ENCODE measurements around the gene TRPM1. TPM values are rescaled to one million over a fixed set of nuclear protein-coding genes. Genes with fewer than 3 reads are reported as not detected.

The TRPM1 gene
- total RNA-seq, 1 experiment from 2014 or later, result 0.77 TPM

DNA sequence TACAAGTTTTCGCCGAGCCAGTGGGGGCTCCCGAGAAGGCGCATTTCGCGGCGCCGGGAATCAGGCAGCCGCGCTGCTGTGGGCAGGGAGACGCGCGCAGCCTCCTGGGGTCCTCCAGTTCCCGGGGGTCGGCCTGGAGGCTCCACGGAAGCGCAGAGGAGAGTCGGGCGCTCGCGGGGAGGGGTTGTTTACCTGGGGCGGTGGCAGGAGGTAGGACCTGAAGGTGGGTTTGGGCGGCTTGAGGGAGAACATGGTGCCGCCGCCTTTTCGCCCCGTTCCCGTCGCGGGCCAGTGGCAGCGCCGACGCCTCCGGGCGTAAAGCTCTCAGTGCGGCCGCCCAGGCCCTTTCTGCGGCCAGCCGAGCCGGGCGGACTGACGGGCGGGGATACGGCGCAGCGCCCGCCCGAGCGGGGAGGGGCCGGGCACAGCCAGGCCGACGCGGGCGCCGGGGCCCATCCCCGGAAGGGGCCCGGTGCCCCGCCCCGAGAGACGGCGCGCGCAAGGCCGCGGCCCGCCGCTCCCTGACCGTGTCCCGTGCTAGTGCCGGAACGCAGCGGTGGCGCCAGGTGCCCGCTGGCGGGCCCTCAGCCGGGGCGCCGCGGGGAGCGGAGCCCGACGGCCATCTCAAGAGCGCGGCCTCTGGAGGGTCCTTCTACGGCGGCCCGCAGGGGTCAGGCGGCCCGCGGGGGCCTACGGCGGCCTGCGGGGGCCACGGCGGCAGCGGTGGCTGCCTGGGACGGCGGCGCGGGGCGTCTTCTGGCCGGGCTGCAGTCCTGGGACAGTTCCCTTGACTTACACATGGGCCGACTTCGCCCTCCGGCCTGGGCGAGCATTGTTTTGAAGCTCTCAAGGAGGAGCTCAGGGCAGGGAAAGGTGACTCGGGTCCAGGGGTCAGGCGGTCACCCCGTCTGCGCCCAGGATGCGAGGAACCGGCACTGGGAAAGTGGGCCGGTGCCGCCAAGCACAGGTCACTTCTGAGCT is 110.0 kb downstream of the TRPM1 start, which contains the start of gene MTMR10 (continued):
- TF ChIP-seq ZNF425 (CRISPR knock-in tag; conservative IDR thresholded peaks at IDR 0.05), result no peak

DNA sequence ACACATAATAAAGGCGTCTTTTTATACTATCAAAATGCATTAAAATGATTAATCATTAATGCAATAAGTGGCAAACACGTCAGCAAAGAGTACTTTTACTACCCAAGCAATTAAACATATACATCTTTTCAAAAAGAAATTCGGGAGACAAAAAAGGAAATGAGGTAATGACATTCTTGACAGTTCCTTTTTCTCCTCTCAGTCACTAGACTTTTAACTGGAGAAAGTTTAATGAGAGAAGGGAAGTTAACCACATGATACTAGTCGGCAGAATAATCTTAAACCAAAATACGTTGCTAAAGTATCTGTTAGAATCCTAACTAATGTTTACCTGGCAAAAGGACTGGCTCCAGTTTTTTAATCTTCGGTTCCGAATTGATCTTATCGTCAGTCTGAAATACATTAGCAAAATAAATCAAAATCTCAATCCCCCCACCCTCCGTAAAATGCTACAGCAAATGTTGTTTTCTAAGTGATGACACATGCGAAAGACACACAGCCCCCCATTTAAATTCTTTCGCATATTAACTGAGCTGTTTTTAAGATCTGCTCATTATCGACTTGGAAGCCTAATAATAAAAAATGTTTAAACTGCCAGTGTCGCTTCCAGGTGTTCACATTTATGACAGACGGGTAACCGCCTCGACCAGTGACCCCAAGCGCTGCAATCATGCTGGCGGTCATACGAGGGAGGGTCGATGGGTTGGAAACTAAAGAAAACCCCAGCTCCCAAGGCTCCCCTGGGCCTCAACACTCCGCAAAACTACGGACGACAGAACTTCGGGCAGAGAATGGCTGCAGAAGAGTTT is 110.9 kb downstream of the TRPM1 start:
- ATAC-seq (peak; percentile 4; the same call in 1 of the 2 replicates), DNase-seq (ENCODE audit: low spot score) (no peak)
- ChIA-PET POLR2A (interaction anchor here (0.7 kb wide), 1 partner anchor 24 kb away, joined by 3 read pairs; no protein-coding TSS in a partner anchor), CTCF (interaction anchor here (0.6 to 1.7 kb wide), 5 partner anchors 8 to 202 kb away, joined by 3 to 13 read pairs (median 4); no protein-coding TSS in a partner anchor)
- H3K27ac Mint-ChIP-seq, result peak overlapping the region; percentile 94
- peak overlapping the region; percentile 92 for H3K4me3 Mint-ChIP-seq
- H3K36me3 Mint-ChIP-seq, result peaks cover 2% of the 10 kb centered on the region; the same call in 1 of the 2 replicates
- peaks cover 6% of the 10 kb centered on the region for H3K9me3 Mint-ChIP-seq
- TF ChIP-seq JAZF1 (CRISPR knock-in tag; IDR thresholded peaks at IDR 0.05) (no peak), ZBTB21 (CRISPR knock-in tag; IDR thresholded peaks at IDR 0.05; ENCODE audit: borderline replicate concordance) (no peak), NFE2L1 (CRISPR knock-in tag; IDR thresholded peaks at IDR 0.05) (no peak), CREM (CRISPR knock-in tag; IDR thresholded peaks at IDR 0.05) (no peak), USF1 (CRISPR knock-in tag; IDR thresholded peaks at IDR 0.05) (no peak), NR1H2 (CRISPR knock-in tag; IDR thresholded peaks at IDR 0.05) (no peak)
- TF ChIP-seq, protein P1, sequence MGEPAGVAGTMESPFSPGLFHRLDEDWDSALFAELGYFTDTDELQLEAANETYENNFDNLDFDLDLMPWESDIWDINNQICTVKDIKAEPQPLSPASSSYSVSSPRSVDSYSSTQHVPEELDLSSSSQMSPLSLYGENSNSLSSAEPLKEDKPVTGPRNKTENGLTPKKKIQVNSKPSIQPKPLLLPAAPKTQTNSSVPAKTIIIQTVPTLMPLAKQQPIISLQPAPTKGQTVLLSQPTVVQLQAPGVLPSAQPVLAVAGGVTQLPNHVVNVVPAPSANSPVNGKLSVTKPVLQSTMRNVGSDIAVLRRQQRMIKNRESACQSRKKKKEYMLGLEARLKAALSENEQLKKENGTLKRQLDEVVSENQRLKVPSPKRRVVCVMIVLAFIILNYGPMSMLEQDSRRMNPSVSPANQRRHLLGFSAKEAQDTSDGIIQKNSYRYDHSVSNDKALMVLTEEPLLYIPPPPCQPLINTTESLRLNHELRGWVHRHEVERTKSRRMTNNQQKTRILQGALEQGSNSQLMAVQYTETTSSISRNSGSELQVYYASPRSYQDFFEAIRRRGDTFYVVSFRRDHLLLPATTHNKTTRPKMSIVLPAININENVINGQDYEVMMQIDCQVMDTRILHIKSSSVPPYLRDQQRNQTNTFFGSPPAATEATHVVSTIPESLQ (CRISPR knock-in tag; IDR thresholded peaks at IDR 0.05), result no peak
- H3K4me1 Mint-ChIP-seq, result peaks cover 24% of the 10 kb centered on the region
- no peaks in the 10 kb centered on the region for H3K27me3 Mint-ChIP-seq (ENCODE audit: low read depth)

- Mint-ChIP-seq H3K27ac (no peak overlapping the region), H3K4me3 (peak overlapping the region; percentile 92), H3K4me1 (peaks cover 25% of the 10 kb centered on the region), H3K27me3 (ENCODE audit: low read depth) (no peaks in the 10 kb centered on the region), H3K36me3 (peaks cover 2% of the 10 kb centered on the region; the same call in 1 of the 2 replicates), H3K9me3 (peaks cover 2% of the 10 kb centered on the region; the same call in 1 of the 2 replicates)
- no peak for TF ChIP-seq ZNF219 (CRISPR knock-in tag; IDR thresholded peaks at IDR 0.05; ENCODE audit: borderline replicate concordance)
- ATAC-seq (no peak), DNase-seq (ENCODE audit: low spot score) (no peak)
- POLR2A ChIA-PET, result no interaction called here
- CTCF ChIA-PET, result interaction anchor here (0.7 to 1.7 kb wide), 3 partner anchors 48 to 445 kb away, joined by 3 to 5 read pairs (median 3); no protein-coding TSS in a partner anchor
Observed at GRCh38 chr15:30990036-30990435, 111.5 kb downstream of the TRPM1 start.

DNA sequence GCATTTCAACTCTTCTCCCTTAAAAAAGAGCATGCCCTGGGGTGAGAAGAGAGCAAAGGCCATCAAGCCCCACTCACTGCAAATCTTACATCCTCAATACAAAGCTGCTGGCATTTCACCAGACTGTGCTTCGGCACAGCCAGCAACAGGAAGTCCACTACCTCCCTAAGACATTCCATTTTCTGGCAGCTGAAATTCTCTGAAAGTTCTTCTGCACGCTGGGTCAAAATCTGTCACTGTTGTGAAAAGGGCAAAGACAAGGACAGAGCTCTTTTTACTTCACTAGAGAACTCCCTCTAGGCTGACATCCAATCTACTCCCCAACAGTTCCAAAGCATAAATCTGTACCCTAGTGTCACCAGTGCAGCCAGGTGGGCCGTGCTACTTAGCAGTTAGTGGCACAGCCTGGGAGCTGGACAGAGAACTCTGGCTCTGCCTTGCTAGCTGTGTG is 116.4 kb downstream of the TRPM1 start:
- H3K4me3 Mint-ChIP-seq, result no peak overlapping the region
- peak overlapping the region; percentile 13; the same call in 1 of the 2 replicates for H3K27ac Mint-ChIP-seq
- ATAC-seq (no peak), DNase-seq (ENCODE audit: low spot score) (no peak)
- peaks cover 25% of the 10 kb centered on the region for H3K4me1 Mint-ChIP-seq
- H3K36me3 Mint-ChIP-seq, result peaks cover 2% of the 10 kb centered on the region; the same call in 1 of the 2 replicates
- H3K9me3 Mint-ChIP-seq, result no peaks in the 10 kb centered on the region
- no peaks in the 10 kb centered on the region for H3K27me3 Mint-ChIP-seq (ENCODE audit: low read depth)
- ChIA-PET CTCF (interaction anchor here (3.9 kb wide), 1 partner anchor 144 kb away, joined by 17 read pairs; no protein-coding TSS in a partner anchor), POLR2A (no interaction called here)
- TF ChIP-seq, protein P2, sequence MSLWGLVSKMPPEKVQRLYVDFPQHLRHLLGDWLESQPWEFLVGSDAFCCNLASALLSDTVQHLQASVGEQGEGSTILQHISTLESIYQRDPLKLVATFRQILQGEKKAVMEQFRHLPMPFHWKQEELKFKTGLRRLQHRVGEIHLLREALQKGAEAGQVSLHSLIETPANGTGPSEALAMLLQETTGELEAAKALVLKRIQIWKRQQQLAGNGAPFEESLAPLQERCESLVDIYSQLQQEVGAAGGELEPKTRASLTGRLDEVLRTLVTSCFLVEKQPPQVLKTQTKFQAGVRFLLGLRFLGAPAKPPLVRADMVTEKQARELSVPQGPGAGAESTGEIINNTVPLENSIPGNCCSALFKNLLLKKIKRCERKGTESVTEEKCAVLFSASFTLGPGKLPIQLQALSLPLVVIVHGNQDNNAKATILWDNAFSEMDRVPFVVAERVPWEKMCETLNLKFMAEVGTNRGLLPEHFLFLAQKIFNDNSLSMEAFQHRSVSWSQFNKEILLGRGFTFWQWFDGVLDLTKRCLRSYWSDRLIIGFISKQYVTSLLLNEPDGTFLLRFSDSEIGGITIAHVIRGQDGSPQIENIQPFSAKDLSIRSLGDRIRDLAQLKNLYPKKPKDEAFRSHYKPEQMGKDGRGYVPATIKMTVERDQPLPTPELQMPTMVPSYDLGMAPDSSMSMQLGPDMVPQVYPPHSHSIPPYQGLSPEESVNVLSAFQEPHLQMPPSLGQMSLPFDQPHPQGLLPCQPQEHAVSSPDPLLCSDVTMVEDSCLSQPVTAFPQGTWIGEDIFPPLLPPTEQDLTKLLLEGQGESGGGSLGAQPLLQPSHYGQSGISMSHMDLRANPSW (CRISPR knock-in tag; conservative IDR thresholded peaks at IDR 0.05; ENCODE audit: low read depth), result no peak
- TF ChIP-seq SMAD3 (CRISPR knock-in tag; IDR thresholded peaks at IDR 0.05; ENCODE audit: borderline replicate concordance) (no peak), MAX (CRISPR knock-in tag; IDR thresholded peaks at IDR 0.05) (no peak), ZNF317 (CRISPR knock-in tag; IDR thresholded peaks at IDR 0.05; ENCODE audit: borderline replicate concordance, low read depth) (no peak), MXD4 (CRISPR knock-in tag; IDR thresholded peaks at IDR 0.05; ENCODE audit: borderline replicate concordance) (no peak)

Data from WTC11 (cell line).